ENCODE data around the gene OXSM. TPM values are rescaled to one million over a fixed set of nuclear protein-coding genes. Genes with fewer than 3 reads are reported as not detected.

OXSM gene
- total RNA-seq, result 10 to 100 TPM; 12.3 to 13.6 TPM
- polyA plus RNA-seq, result 10 to 100 TPM; 10.3 to 14.4 (median 11.4) TPM
- 4.4 to 19.8 (median 12.7) reads per million in 6 experiments for total RNA-seq

DNA sequence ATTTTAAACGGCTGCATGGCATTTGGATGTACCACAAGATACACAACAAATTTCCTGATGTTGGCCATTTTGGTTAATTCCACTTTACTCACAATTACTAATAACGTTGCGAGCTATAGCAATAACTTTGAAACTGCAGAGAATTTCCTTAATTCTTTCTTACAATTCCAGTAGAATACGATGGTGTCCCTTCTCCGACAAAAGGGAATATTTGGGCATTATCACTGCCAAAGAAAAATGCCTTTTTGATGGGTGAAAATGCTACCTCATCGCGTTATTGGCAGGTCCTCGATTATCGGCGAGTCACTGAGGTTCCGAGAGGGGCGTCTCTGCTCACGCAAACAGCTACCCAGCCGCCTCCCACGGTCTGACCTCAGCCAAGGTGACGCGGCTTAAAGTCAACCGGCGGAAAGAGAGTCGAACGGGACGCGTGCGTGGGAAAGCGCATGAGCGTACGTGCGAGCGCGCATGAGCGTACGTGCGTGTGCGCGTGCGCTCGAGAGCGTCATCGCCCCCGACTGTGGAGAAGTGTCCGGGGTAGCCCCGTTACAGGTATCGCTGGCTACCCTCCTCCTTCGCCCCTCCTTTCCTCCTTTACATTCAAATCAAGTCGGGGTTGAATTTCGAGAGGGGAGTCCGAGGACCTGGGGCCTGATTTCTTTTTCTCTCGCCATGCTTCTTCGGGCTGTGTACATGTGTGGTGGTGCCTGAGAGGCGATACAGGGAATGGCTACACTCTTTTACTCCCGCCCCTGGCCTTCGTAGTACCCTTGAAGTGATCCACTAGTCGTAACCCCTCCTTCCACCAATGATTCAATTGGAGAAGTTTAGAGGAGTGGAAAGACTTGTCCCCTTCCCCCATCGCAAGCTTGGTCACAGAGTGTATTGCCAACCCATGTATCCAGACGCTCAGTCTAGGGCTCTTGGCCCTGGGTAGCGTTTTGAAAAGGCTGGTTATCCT, at the start of gene OXSM:
Gene OXSM, plus strand, starts transcription at position 495 of the 961 bp plus-strand sequence. CDS start 931 bp downstream, outside the sequence.
- ATAC-seq, result peak; percentile 93 to 94
- H3K36me3 Mint-ChIP-seq, result peaks cover 0 to 9% (median 4%) of the 10 kb centered on the region in 3 donors
- DNase-seq, result peak; percentile 78 to 95 (median 90)
- H3K9me3 Mint-ChIP-seq, result no peaks in the 10 kb centered on the region
- POLR2A ChIA-PET, result interaction anchor here (1.3 kb wide), 1 partner anchor 9 kb away, joined by 5 read pairs; no protein-coding TSS in a partner anchor
- H3K27ac Mint-ChIP-seq, result peak within 1 kb of the TSS; percentile 92 to 99 (median 98)
- H3K27me3 Mint-ChIP-seq, result no peaks in the 10 kb centered on the region
- peak within 1 kb of the TSS; percentile 94 to 99 (median 98) for H3K4me3 Mint-ChIP-seq
- peaks cover 17 to 53% (median 47%) of the 10 kb centered on the region in 4 donors for H3K4me1 Mint-ChIP-seq

GRCh38 chr3:25744470-25744869, 45.4 kb upstream of the OXSM start:
- Mint-ChIP-seq H3K4me3 (no peak overlapping the region), H3K27ac (peak overlapping the region in 1 of 10 donors; percentile 4), H3K4me1 (peaks cover 3 to 16% (median 11%) of the 10 kb centered on the region in 4 donors), H3K9me3 (peaks cover 0 to 5% (median 0%) of the 10 kb centered on the region in 9 donors), H3K36me3 (peaks cover 18 to 86% (median 57%) of the 10 kb centered on the region in 3 donors), H3K27me3 (no peaks in the 10 kb centered on the region)
- DNase-seq (no peak), ATAC-seq (no peak)
- POLR2A ChIA-PET, result interaction anchor here (0.6 kb wide), 1 partner anchor 61 kb away, joined by 3 read pairs; no protein-coding TSS in a partner anchor

GRCh38 chr3:25747033-25747432, 42.9 kb upstream of the OXSM start:
- no peak for DNase-seq
- no peak overlapping the region for H3K4me3 Mint-ChIP-seq
- peaks cover 23 to 92% (median 71%) of the 10 kb centered on the region in 3 donors for H3K36me3 Mint-ChIP-seq
- no peak for ATAC-seq
- H3K4me1 Mint-ChIP-seq, result peaks cover 3 to 16% (median 13%) of the 10 kb centered on the region in 4 donors
- no peaks in the 10 kb centered on the region for H3K27me3 Mint-ChIP-seq
- peaks cover 0 to 5% (median 0%) of the 10 kb centered on the region in 9 donors for H3K9me3 Mint-ChIP-seq
- POLR2A ChIA-PET, result no interaction called here
- peak overlapping the region in 1 of 10 donors; percentile 55 for H3K27ac Mint-ChIP-seq

- peaks cover 0 to 5% (median 0%) of the 10 kb centered on the region in 9 donors for H3K9me3 Mint-ChIP-seq
- H3K4me1 Mint-ChIP-seq, result peaks cover 5 to 14% (median 12%) of the 10 kb centered on the region in 4 donors
These were observed 41.7 kb upstream of the OXSM start for GRCh38 chr3:25748189-25748588.

GRCh38 chr3:25749031-25749581, 40.8 kb upstream of the OXSM start:
- ATAC-seq, result no peak

More at GRCh38 chr3:25748189-25748588, 41.7 kb upstream of the OXSM start:
- no peaks in the 10 kb centered on the region for H3K27me3 Mint-ChIP-seq
- POLR2A ChIA-PET, result no interaction called here
- H3K27ac Mint-ChIP-seq, result peak overlapping the region in 1 of 10 donors; percentile 6
- ATAC-seq (no peak), DNase-seq (no peak)
- peaks cover 23 to 88% (median 70%) of the 10 kb centered on the region in 3 donors for H3K36me3 Mint-ChIP-seq
- no peak overlapping the region for H3K4me3 Mint-ChIP-seq

DNA sequence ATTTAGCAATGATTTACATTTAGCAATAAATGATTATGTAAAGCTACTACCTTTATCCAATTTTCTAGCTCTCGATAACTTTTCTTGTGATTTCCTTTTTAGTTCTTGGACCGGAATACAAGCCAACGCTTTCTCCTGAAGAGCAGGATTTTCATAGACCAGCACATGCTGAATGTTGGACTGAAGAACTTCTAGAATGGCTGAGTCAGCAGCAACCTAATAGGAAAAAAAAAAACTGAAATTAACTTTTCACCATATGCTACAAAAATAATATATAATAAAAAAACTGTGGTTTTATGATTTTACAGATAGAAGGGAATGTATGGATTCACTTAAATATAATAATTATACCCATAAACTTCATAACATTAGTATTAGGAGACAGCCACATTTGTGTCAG, 38.8 kb upstream of the OXSM start:
- H3K36me3 Mint-ChIP-seq, result peaks cover 14 to 77% (median 47%) of the 10 kb centered on the region in 3 donors
- H3K4me3 Mint-ChIP-seq, result no peak overlapping the region
- no peak for DNase-seq
- no peak overlapping the region for H3K27ac Mint-ChIP-seq
- H3K4me1 Mint-ChIP-seq, result peaks cover 14 to 28% (median 18%) of the 10 kb centered on the region in 4 donors
- POLR2A ChIA-PET, result no interaction called here
- no peaks in the 10 kb centered on the region for H3K9me3 Mint-ChIP-seq
- H3K27me3 Mint-ChIP-seq, result no peaks in the 10 kb centered on the region
- ATAC-seq, result no peak

More at GRCh38 chr3:25749031-25749581, 40.8 kb upstream of the OXSM start:
- peaks cover 23 to 86% (median 64%) of the 10 kb centered on the region in 3 donors for H3K36me3 Mint-ChIP-seq
- no peaks in the 10 kb centered on the region for H3K27me3 Mint-ChIP-seq
- H3K4me1 Mint-ChIP-seq, result peaks cover 4 to 12% (median 9%) of the 10 kb centered on the region in 4 donors
- POLR2A ChIA-PET, result no interaction called here
- peaks cover 0 to 5% (median 0%) of the 10 kb centered on the region in 9 donors for H3K9me3 Mint-ChIP-seq
- peak overlapping the region in 1 of 10 donors; percentile 12 for H3K27ac Mint-ChIP-seq
- DNase-seq, result no peak
- H3K4me3 Mint-ChIP-seq, result no peak overlapping the region

DNA sequence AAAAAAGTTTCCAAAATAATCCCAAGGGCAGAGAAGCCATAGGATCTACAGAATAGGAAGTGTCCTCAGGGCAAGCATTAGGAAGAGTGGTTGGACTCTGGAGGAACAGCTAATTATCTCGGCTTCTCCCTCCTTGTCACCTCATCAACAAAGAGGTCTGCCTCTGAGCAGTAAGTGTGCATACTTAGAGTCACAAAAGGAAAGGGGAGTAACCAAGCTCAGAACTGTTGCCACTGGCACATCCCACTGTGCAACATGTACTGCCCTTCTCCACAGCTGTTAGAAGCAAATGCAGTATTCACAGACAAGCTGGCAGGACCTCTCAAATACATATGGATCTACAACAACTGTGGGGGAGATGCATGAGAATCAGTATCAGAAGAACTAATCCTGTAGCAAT, 38.2 kb upstream of the OXSM start:
- peaks cover 14 to 35% (median 21%) of the 10 kb centered on the region in 4 donors for H3K4me1 Mint-ChIP-seq
- no peaks in the 10 kb centered on the region for H3K9me3 Mint-ChIP-seq
- peaks cover 14 to 74% (median 41%) of the 10 kb centered on the region in 3 donors for H3K36me3 Mint-ChIP-seq
- POLR2A ChIA-PET, result no interaction called here
- H3K27ac Mint-ChIP-seq, result peak overlapping the region in 4 of 10 donors; percentile 11 to 60 (median 36)
- ATAC-seq (no peak), DNase-seq (no peak)
- H3K27me3 Mint-ChIP-seq, result no peaks in the 10 kb centered on the region
- no peak overlapping the region for H3K4me3 Mint-ChIP-seq

DNA sequence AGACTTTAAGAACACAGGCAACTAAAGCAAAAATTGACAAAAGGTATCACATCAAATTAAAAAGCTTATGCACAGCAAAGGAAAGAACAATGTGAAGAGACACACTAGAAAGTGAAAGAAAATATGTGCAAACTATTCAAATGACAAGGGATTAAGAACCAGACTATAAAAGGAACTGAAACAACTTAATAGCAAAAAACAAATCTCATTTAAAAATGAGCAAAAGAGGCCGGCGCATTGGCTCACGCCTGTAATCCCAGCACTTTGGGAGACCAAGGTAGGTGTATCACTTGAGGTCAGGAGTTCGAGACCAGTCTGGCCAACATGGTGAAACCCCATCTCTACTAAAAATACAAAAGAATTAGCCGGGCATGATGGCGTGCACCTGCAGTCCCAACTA, 21.0 kb upstream of the OXSM start:
- POLR2A ChIA-PET, result no interaction called here
- H3K27ac Mint-ChIP-seq, result peak overlapping the region in 1 of 10 donors; percentile 37
- ATAC-seq (no peak), DNase-seq (no peak)
- no peaks in the 10 kb centered on the region for H3K27me3 Mint-ChIP-seq
- peaks cover 0 to 6% (median 1%) of the 10 kb centered on the region in 9 donors for H3K9me3 Mint-ChIP-seq
- no peak overlapping the region for H3K4me3 Mint-ChIP-seq
- H3K36me3 Mint-ChIP-seq, result peaks cover 8 to 63% (median 35%) of the 10 kb centered on the region in 3 donors
- H3K4me1 Mint-ChIP-seq, result peaks cover 11 to 44% (median 37%) of the 10 kb centered on the region in 4 donors

GRCh38 chr3:25775936-25776335, 14.0 kb upstream of the OXSM start:
- POLR2A ChIA-PET, result no interaction called here
- Mint-ChIP-seq H3K36me3 (peaks cover 22 to 64% (median 52%) of the 10 kb centered on the region in 3 donors), H3K4me1 (peaks cover 22 to 59% (median 42%) of the 10 kb centered on the region in 4 donors), H3K27me3 (no peaks in the 10 kb centered on the region), H3K9me3 (peaks cover 0 to 4% (median 0%) of the 10 kb centered on the region in 9 donors), H3K4me3 (no peak overlapping the region), H3K27ac (no peak overlapping the region)
- ATAC-seq (no peak), DNase-seq (no peak)

GRCh38 chr3:25780618-25781017, 9.3 kb upstream of the OXSM start:
- DNase-seq, result no peak

GRCh38 chr3:25781145-25781757, 8.6 kb upstream of the OXSM start:
- Mint-ChIP-seq H3K9me3 (no peaks in the 10 kb centered on the region), H3K36me3 (peaks cover 5 to 30% (median 19%) of the 10 kb centered on the region in 3 donors), H3K27ac (peak overlapping the region in 7 of 10 donors; percentile 3 to 94 (median 82)), H3K4me3 (peak overlapping the region; percentile 84 to 96 (median 94)), H3K27me3 (no peaks in the 10 kb centered on the region), H3K4me1 (peaks cover 18 to 54% (median 49%) of the 10 kb centered on the region in 4 donors)
- no peak for ATAC-seq
- POLR2A ChIA-PET, result interaction anchor here (1.4 kb wide), 1 partner anchor 9 kb away, joined by 5 read pairs; the partner anchor contains the start of gene OXSM
- DNase-seq, result no peak

More at GRCh38 chr3:25780618-25781017, 9.3 kb upstream of the OXSM start:
- POLR2A ChIA-PET, result interaction anchor here (1.4 kb wide), 1 partner anchor 9 kb away, joined by 5 read pairs; the partner anchor contains the start of gene OXSM
- H3K27me3 Mint-ChIP-seq, result no peaks in the 10 kb centered on the region
- no peaks in the 10 kb centered on the region for H3K9me3 Mint-ChIP-seq
- peak overlapping the region in 8 of 10 donors; percentile 2 to 96 (median 46) for H3K4me3 Mint-ChIP-seq
- ATAC-seq, result no peak
- H3K4me1 Mint-ChIP-seq, result peaks cover 18 to 56% (median 50%) of the 10 kb centered on the region in 4 donors
- H3K27ac Mint-ChIP-seq, result peak overlapping the region in 4 of 10 donors; percentile 3 to 61 (median 10)
- H3K36me3 Mint-ChIP-seq, result peaks cover 5 to 36% (median 25%) of the 10 kb centered on the region in 3 donors
